ENCODE results near the gene TRABD2B.

The TRABD2B gene

DNA sequence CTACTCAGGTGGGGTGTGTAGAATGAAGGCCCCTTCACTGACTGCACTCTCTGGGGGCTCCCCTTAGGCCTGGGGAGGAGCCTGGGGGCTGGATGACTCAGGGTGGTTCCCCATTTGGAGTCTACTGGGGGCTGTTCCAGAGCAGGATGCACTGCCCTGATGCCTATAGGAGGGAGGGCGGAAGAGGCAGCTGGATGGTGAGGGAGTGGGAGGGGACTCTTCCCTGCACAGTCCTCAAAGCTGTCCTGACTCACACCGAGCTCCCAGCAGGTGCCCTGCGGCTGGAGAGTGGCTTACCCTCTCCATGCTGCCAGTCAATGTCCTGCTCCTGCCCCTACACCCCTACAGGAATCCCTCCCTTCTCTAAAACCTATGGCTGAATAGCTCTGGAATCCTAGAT lies 204.4 kb downstream of the TRABD2B start:
- H3K4me3 ChIP-seq (replicated peaks; ENCODE audit: low read depth, low read length): no peak overlapping the region
- no peak for DNase-seq (ENCODE audit: low read depth)
- TF ChIP-seq, protein P1, sequence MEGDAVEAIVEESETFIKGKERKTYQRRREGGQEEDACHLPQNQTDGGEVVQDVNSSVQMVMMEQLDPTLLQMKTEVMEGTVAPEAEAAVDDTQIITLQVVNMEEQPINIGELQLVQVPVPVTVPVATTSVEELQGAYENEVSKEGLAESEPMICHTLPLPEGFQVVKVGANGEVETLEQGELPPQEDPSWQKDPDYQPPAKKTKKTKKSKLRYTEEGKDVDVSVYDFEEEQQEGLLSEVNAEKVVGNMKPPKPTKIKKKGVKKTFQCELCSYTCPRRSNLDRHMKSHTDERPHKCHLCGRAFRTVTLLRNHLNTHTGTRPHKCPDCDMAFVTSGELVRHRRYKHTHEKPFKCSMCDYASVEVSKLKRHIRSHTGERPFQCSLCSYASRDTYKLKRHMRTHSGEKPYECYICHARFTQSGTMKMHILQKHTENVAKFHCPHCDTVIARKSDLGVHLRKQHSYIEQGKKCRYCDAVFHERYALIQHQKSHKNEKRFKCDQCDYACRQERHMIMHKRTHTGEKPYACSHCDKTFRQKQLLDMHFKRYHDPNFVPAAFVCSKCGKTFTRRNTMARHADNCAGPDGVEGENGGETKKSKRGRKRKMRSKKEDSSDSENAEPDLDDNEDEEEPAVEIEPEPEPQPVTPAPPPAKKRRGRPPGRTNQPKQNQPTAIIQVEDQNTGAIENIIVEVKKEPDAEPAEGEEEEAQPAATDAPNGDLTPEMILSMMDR (IDR thresholded peaks at IDR 0.05; ENCODE audit: low read length, missing control alignments): no peak

DNA sequence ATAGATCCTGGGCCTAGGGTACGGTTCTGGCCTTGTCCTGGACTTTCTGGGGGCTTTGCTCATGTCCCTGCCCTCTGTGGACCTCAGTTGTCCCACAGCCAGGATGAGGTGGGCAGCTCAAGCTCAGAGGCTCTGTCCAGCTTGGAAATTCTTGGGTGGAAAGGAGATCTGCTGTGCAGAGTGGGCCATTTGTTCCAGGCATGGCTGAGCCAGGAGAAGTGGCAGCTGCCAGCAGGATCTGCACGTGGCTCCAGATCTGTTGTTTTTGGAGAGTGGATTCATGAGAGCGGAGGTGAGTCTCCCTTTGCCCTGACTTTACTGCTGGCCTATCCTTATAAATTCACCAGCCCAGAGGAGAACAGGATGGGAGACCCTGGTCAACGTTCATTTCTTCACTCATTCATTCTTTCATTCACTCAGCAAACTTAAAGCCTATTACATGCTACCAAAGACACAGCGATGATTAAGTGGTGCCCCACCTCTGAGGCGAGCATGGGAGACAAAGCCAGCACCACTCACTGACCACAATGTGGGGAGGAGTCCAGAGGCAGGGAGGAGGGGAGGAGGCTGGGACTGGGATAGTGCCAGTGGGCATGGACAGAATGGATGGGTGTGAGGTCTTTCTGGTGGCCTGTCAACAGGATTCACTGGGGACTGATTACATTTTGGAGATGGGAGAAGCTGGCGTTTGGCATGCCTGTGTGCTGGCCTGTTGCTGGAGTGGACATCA lies 205.1 kb downstream of the TRABD2B start:
- DNase-seq (ENCODE audit: low read depth): no peak
- H3K4me3 ChIP-seq (replicated peaks; ENCODE audit: low read depth, low read length): no peak overlapping the region
- TF ChIP-seq, protein P1 (IDR thresholded peaks at IDR 0.05; ENCODE audit: low read length, missing control alignments): no peak

DNA sequence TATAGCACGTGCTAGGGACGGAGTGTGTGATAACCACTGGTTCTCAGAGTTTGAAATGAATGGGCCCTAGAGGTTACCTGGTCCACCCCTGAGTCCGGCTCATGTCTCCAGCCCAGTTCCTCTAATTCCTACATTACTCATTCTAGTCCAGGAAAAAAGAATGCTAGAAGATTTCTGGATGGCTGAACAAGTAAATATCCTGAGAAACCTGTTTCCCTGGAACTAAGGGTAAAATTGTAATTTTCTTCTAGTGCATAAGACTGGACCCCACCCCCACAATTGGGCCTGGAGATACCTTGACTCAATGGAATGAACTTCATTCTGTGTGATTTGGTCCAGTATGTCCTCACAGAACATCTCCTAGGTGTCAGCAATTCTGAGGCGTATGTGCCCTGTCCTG lies 208.4 kb downstream of the TRABD2B start:
- TF ChIP-seq, protein P1 (IDR thresholded peaks at IDR 0.05; ENCODE audit: low read length, missing control alignments): no peak
- no peak for DNase-seq (ENCODE audit: low read depth)
- H3K4me3 ChIP-seq (replicated peaks; ENCODE audit: low read depth, low read length): no peak overlapping the region

DNA sequence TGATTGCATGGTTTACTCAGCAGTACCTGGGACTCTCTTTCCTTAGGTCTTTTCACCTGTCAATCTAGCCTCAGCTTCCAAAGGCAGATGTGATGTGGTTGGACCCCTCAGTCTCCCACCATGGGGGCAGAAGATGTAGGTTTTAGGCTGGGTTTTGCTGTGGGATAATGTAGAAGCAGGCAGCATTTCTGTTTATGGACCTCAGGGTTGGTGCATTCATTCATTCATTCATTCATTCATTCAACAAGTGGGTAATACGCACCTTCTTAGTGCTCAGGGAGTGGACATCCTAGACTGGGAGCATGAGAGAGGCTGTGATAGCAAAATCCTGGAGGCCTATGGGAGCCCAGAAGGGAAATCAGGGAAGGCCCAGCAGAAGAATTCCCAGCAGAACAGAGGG lies 209.6 kb downstream of the TRABD2B start:
- TF ChIP-seq, protein P1 (IDR thresholded peaks at IDR 0.05; ENCODE audit: low read length, missing control alignments): no peak
- no peak overlapping the region for H3K4me3 ChIP-seq (replicated peaks; ENCODE audit: low read depth, low read length)
- DNase-seq (ENCODE audit: low read depth): no peak

DNA sequence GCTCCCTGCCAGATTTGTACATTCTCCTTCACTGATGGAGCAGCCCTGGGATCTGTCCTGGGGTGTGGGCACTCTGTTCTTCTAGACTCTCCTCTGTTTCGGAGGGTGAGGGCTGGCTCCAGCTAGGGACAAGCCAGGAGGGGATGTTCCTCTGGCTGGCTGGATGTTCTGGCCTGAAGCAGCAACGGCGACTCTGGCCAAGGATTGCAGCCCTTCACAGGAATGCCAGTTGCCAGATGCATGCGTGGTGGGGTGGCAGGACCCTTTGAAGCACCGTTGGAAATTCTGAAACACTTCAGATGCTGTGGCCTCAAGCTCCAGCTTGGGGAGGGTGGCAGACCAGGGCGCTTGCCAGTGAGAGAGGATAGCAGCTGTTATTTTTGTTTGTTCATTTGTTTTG lies 210.9 kb downstream of the TRABD2B start:
- TF ChIP-seq, protein P1 (IDR thresholded peaks at IDR 0.05; ENCODE audit: low read length, missing control alignments): no peak
- no peak overlapping the region for H3K4me3 ChIP-seq (replicated peaks; ENCODE audit: low read depth, low read length)
- DNase-seq (ENCODE audit: low read depth): no peak

DNA sequence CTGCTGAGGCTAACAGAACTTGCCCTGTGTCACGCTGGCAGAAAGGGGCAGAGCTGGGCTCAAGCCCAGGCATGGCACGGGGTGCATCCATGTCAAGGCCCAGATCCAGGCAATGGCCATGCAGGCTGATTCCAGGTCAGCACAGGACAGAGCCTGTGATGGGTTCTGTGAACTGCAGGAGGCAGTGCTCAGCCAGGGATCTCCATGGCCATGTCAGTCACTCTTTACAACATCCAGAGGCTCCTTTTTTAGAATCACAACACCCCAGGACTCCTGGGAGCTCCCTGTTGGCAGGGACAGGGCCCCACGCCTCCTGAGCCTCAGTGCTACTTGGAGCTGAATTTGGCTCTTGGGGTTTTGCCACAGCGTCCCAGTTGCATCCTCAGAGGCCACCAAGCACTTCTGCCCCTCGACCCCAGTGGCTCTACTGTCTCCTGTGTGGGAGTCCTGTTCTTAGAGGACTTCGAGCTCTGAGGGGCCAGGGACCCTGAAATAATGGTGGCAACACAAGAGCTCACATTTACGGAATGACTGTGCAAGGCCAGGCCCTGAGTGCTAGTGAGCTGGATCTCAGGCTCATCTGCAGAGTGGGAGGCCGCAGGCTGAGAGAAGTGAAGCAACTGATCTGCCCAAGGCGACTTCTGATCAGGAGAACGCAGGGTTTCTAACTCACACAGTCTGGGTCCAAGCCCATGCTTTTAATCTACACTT lies 211.5 kb downstream of the TRABD2B start:
- TF ChIP-seq, protein P1 (IDR thresholded peaks at IDR 0.05; ENCODE audit: low read length, missing control alignments): no peak
- no peak overlapping the region for H3K4me3 ChIP-seq (replicated peaks; ENCODE audit: low read depth, low read length)
- no peak for DNase-seq (ENCODE audit: low read depth)

Measured in fibroblast of pulmonary artery (primary cell).